Fibroblast of upper back skin (primary cell): ENCODE data around the gene TEX54.
"Not testable (repeated sequence)": the region's sequence is repeated elsewhere in the genome, so short reads cannot be mapped to it uniquely, and the experiment has no call there.

Source experiments
- DNase-seq: peaks from one replicate; pipeline ENCODE4 v3.0.0-alpha.2; 2013

The TEX54 gene

GRCh38 chr11:62830904-62831519 lies 1.6 kb downstream of the TEX54 start:
- no peak for DNase-seq

DNA sequence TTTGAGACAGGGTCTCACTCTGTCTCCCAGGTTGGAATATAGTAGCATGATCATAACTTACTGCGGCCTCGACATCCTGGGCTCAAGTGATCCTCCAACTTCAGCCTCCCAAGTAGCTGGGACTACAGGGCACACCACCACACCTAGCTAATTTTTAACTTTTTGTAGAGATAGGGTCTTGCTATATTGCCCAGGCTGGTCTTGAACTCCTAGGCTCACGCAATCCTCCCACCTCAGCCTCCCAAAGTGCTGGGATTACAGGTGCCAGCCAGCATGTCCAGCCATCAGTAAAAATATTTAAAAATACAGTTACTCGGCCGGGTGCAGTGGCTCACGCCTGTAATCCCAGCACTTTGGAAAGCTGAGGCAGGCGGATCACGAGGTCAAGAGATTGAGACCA lies 4.5 kb downstream of the TEX54 start:
- not testable (repeated sequence) for DNase-seq

- no peak for DNase-seq
Observed at GRCh38 chr11:62823677-62824076, 9.0 kb downstream of the TEX54 start.

- no peak for DNase-seq
Observed at GRCh38 chr11:62817129-62817528, 15.5 kb downstream of the TEX54 start.

DNA sequence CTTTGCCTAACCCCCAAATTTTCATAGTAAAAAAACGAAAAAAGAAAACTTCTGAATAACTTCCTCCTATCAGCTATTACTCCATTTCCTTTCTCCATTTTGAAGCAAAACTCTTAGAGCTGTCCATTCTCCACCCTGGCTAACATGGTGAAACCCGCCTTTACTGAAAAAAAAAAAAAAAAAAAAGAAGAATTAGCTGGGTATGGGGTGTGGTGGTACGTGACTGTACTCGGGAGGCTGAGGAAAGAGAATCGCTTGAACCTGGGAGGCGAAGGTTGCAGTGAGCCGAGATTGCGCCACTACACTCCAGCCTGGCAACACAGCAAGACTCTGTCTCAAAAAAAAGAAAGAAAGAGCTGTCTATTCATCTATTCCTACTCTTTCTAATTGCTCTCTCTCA lies 16.1 kb downstream of the TEX54 start:
- no peak for DNase-seq

DNA sequence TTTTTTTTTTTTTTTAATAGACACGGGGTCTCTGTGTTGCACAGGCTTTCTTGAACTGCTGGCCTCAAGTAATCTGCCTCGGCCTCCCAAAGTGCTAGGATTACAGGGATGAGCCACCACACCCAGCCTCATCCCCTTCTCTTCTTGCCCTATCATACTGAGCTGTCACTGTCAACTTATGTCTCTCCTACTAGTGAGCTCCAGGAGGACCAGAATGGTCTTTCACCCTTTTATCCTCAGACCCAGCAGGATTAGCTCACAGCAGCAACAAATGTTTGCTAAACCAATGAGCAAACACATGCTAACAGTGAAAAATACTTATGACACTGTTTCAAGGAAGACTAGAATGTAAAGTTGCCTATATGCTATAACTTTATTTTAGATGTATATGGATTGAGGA lies 21.0 kb downstream of the TEX54 start:
- DNase-seq: no peak

DNA sequence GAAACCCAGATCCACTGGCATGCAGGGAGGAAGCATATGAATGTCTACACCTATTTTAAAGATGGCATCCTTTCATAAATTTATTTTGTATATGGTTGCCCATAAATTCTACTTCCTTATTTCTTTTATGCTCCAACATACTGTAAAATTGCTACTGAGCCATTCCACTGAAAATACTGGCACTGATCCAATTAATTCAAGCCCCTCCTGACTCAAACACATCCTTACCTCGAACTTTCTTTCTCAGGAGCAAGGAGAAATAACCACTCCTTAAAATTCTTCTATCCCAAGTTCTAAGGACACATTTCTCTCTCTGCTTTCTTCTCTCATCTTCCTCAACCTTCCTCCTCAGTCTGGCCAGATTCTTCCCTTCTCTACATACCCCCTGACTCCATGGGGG lies 21.9 kb downstream of the TEX54 start:
- DNase-seq: no peak

DNA sequence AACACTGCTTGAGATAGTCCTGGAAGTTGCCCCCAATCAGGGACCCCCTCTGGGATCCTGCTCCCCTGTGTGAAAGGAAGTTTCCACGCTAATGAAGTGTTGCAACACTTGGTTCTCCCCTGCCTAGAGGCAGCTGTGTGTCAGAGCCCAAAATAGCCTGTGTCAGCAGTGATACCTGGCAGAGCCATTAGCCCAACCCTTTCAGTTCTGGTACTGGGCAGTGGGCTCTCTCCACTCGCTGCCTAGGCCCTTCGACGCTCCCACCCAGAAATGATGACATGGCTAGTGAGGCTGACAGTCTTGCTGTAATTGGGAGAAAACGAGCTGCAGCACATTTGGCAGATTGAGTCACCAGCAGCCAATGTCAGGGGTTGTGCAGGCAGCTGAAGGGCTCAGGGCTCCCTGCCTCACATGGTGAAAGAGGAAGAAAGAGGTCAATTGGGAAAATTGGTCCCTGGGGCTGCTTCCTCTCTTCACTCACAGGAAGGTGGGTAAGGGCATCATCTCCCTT lies 26.0 kb downstream of the TEX54 start:
- no peak for DNase-seq

DNA sequence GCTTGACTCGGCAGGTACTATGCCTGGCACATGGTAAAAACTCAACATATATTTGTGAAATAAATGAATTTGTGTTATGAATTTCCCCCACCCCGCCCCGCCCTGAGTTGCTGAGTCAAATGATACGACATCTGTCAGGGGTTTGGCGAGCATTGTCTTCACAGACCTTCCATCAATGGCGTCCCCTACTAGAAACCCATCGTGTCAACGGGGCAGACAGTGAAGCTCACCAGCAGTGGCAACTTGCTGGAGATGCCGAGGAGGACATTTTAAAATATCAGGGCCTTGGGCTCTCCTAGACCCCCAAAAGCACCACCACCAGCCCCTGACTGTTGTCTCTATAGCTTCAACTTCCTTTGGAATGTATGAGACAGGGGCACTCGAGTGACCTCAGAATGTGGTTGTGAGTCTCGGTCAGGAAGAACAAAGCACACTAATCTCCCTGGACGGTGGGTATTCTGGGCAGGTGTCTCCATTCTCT lies 26.6 kb downstream of the TEX54 start:
- no peak for DNase-seq

DNA sequence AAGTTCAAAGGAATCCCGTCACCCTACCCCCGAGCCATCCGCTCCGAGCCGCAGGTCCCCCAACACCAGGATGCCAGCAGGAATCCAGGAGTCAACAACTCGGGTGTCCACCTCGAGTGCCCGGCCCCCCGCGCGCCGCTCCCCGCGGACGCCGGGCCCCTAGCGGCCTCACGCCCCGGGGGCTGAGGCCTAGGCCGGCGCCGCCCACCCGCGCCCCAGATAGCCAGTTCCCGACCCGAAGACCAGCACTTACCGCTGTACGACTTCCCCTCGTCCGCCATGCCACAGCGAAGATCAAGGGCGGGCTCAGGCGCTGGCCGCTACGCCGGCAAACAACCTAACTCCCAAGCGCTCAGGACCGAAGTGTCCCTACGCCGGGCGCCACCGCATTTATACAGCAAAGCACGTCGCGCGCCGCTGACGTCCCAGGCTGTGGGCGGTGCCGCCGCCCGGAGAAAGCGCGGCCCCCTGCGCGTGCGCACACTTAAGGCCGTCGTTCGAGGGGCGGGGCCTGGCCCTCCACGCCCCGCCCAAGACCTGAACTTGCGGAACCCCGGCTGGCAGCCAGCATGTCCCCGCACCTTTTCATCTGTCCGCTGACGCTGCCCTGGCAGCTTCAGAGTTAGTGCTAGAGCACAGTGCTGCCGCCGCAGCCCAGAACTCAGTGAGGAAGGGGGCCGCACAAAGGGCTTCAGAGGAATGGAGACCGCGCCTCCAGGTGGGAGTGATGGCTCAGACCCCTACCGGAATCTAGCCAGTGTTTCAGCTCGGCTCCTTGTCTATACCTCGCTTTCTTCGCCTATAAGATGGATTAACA lies 27.4 kb downstream of the TEX54 start, which contains the start of gene NXF1:
Gene NXF1 (minus strand): TSS at position 365 of the 817 bp plus-strand sequence. CDS start 84 bp downstream, at position 281.
- peak; percentile 91 for DNase-seq

DNA sequence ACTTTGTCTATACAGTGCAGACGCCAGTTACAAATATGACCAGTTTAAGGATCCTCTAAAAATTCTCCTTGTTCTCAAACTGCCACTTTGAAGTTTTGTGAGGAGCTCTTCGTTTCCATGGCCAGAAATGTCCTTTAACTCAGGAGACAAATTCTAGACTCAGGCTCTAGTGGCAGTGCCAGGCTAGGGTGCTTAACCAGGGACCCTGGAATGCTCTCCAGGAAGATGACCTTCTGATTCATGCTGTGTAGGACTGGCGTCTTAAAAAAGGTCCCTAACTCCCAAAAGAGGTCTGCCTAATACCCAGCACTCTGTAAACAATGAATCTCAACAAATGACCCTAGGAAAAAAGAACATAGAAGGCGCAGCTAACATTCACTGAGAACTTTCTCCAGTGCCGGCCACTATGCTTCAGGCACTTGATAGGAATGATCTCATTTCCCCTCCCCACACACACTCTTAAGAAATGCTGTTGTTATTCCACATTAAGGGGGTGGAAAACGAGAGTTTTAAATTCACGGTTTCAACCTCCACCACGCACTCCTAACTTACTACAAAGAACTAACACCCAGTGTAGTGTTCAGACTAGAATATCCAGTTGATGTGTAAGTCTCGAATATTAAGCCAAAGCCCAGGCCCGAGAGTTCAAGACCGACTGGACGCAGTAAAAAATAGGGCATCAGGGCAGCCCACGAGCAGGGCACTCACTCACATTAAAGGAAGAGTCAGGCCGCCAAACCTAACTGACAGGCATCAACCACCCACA lies 28.1 kb downstream of the TEX54 start:
- DNase-seq: peak; percentile 16

- DNase-seq: no peak
Observed at GRCh38 chr11:62801071-62801470, 31.6 kb downstream of the TEX54 start.

- no peak for DNase-seq
Observed at GRCh38 chr11:62799486-62799885, 33.2 kb downstream of the TEX54 start.

DNA sequence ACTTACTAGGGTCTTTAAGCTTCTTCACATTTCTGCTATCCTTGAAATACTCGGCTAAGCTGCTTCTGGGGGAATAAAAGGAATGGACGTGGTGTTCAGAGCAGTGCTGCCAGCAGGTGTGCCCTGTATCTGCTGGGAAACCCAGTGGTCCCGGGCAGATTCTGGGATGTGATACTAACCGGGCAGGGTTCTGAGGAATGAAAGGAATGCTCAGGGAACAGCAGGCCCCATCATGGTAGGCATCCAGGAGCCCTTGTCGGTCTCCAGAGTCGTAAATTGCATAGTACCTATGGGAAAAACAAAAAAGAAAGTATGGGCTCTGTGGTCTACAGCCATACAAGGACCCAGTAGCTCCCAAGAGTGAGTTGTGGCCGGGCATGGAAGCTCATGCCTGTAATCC lies 36.4 kb downstream of the TEX54 start:
- no peak for DNase-seq

DNA sequence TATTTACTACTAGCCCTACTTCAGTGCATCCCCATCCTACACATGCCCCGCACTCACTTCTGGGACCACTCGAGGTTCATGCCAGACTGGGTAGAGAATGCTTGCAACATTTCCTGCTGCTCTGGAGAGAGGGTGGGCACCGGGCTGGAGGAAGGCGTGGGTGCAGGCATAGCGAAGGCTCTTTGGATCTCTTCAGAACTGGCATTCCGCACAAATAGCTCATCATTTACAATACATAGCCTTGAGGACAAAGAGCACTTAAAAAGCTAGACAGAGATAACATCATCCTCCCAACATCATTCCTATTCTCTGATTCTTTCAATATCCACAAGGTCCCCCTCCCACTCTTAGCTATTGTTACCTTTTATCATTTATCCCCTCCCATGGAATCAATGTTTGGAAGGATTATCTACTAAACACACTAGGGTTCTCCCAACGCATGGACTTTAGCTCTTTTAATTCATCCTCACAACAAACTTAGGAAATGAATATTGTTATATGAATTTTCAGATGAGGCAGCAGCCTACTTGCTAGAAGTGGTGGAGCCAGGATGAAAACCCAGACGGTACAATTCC lies 38.4 kb downstream of the TEX54 start:
- no peak for DNase-seq

GRCh38 chr11:62792202-62792575 lies 40.5 kb downstream of the TEX54 start:
- no peak for DNase-seq

- peak; percentile 74 for DNase-seq
Observed at GRCh38 chr11:62791501-62792201, 41.0 kb downstream of the TEX54 start, which contains the start of gene TMEM223. Gene TMEM223 (minus strand): TSS chr11:62792006. CDS start chr11:62791994, 12 bp downstream.

GRCh38 chr11:62789576-62789975 lies 43.1 kb downstream of the TEX54 start:
- DNase-seq: no peak

DNA sequence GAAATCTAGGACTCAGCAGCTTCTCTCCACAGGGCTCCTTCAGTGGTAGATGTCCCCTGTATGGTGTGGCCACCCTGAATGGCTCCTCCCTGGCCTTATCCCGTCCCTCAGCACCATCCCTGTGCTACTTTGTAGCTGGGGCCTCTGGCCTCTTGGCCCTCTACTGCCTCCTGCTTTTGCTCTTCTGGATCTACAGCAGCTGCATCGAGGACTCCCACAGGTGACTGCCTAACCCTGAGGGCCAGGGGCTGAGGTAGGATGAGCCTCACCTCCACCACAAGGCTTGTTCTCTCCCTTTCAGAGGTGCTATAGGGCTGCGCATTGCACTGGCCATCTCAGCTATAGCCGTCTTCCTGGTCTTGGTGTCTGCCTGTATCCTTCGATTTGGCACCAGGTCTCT lies 43.6 kb downstream of the TEX54 start:
- DNase-seq: no peak

DNA sequence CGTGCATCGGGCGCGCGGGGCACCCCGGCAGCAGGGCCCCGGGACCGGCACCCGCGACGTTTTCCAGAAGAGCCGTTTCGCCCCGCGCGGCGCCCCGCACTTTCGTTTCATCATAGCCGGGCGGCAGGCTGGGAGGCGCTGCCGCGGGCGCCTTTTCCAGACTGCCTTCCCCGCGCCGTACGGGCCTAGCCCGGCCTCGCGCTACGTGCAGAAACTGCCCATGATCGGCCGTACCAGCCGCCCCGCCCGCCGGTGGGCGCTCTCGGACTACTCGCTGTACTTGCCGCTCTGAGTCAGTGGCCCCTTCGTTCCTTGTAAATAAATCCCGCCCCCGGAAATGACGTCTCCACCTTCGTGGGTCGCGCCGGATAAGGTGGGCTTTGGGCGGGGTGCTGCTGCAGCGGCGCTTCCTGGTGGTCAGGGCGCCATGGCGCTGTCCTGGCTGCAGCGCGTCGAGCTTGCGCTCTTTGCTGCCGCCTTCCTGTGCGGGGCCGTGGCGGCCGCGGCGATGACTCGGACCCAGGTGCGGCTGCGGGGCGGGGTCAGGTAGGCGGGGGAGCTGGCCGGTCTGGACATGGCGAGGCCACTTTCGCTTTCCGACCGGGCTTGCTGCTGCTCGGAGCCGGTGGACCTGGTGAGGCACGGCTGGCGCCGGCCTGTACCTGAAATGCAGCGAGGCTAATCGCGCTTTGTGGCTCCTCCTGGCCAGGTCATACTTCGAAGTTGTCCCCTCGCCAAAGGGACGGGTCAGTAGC lies 45.5 kb downstream of the TEX54 start, which contains the start of gene TMEM179B:
Gene TMEM179B (plus strand): TSS at position 398 of the 755 bp plus-strand sequence. CDS start 30 bp downstream, at position 428.
- DNase-seq: peak; percentile 98

GRCh38 chr11:62786318-62787004 lies 46.2 kb downstream of the TEX54 start:
- peak; percentile 76 for DNase-seq
